OCI-LY7 (cell line): Measurements from ENCODE around the gene ETNPPL.

Experiments
- CTCF ChIP-seq: fragments of 200-600 bp; sonication (generic); conservative IDR thresholded peaks from 2 replicates; pipeline ENCODE4 v1.5.1; 2014; ENCODE audit warnings: mild to moderate bottlenecking, antibody characterized with exemption, low read length, moderate library complexity, mixed read lengths
- EZH2phosphoT487 ChIP-seq: fragments of 200-600 bp; sonication (generic); IDR thresholded peaks from 2 replicates; pipeline ENCODE4 v1.6.1; 2018; ENCODE audit warnings: low read depth, borderline replicate concordance, mild to moderate bottlenecking, mixed run types, antibody characterized with exemption, low read length, moderate library complexity, mixed read lengths

GRCh38 chr4:108795733-108796132 is 32.9 kb upstream of the ETNPPL start:
- TF ChIP-seq CTCF (no peak), EZH2phosphoT487 (no peak)
